ENCODE data around the gene TWF1.

DNA sequence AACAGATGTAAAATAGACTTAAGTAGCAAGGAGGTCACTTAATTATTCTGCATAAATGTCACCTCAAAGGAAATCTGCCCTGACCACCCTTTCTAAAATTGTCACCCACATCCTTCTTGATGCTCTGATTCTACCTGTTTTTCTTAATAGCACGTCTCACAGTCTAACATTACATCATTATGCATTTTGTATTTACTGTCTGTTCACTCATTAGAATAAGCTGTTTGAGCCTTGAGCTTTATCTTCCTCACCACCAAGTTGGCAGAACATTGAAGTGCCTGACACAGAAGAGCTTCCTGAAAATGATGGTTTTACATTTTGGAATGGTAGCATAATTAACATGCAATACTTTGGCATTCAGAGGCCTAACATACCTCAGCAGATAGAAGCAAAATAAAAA is 21.0 kb upstream of the TWF1 start:
- TF ChIP-seq, protein P1, sequence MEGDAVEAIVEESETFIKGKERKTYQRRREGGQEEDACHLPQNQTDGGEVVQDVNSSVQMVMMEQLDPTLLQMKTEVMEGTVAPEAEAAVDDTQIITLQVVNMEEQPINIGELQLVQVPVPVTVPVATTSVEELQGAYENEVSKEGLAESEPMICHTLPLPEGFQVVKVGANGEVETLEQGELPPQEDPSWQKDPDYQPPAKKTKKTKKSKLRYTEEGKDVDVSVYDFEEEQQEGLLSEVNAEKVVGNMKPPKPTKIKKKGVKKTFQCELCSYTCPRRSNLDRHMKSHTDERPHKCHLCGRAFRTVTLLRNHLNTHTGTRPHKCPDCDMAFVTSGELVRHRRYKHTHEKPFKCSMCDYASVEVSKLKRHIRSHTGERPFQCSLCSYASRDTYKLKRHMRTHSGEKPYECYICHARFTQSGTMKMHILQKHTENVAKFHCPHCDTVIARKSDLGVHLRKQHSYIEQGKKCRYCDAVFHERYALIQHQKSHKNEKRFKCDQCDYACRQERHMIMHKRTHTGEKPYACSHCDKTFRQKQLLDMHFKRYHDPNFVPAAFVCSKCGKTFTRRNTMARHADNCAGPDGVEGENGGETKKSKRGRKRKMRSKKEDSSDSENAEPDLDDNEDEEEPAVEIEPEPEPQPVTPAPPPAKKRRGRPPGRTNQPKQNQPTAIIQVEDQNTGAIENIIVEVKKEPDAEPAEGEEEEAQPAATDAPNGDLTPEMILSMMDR (IDR thresholded peaks at IDR 0.05; ENCODE audit: low read depth, low read length), result no peak
- TF ChIP-seq EZH2phosphoT487 (IDR thresholded peaks at IDR 0.05; ENCODE audit: low read depth), result no peak

Data from OCI-LY3 (cell line).